Cardiac fibroblast (primary cell): ENCODE measurements around the gene MAP4.

Source experiments
- DNase-seq, 2 donors: peaks; one replicate each; pipeline versions ENCODE4 v3.0.0 to v3.0.0-alpha.2; 2010; ENCODE audit warnings: low read depth in 2 of 2
- H3K4me3 ChIP-seq, 2 donors: replicated peaks in 1 of 2; 1 replicate in 1 of 2; 2 replicates in 1 of 2; pipeline ENCODE4 v1.5.1; 2011; ENCODE audit warnings: low read depth in 2 of 2, low read length in 2 of 2, mild to moderate bottlenecking in 2 of 2, moderate library complexity in 1 of 2
- TF ChIP-seq, protein P1 (sequence below): IDR thresholded peaks from one replicate; pipeline ENCODE4 v1.5.1; 2011; ENCODE audit warnings: low read depth, mild to moderate bottlenecking, low read length, inconsistent platforms

Gene MAP4

DNA sequence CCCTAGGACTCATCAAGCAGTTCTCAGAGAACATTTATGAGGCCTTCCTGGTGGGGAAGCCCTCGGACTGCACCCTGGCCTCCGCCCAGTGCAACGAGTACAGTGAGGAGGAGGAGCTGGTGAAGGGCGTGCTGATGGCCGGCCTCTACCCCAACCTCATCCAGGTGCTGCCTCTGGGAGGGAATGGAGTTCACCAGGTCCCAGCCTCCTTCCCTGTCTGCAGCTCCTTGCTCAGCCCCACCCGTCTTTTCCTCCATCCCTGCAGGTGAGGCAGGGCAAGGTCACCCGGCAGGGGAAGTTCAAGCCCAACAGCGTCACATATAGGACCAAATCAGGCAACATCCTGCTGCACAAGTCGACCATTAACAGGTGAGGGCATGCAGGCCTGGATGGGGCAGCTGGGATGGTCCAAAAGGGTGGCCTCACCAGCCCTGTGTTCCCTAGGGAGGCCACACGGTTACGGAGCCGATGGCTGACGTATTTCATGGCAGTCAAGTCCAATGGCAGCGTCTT lies 167.0 kb downstream of the MAP4 start:
- no peak for DNase-seq
- no peak overlapping the region for H3K4me3 ChIP-seq
- TF ChIP-seq, protein P1, sequence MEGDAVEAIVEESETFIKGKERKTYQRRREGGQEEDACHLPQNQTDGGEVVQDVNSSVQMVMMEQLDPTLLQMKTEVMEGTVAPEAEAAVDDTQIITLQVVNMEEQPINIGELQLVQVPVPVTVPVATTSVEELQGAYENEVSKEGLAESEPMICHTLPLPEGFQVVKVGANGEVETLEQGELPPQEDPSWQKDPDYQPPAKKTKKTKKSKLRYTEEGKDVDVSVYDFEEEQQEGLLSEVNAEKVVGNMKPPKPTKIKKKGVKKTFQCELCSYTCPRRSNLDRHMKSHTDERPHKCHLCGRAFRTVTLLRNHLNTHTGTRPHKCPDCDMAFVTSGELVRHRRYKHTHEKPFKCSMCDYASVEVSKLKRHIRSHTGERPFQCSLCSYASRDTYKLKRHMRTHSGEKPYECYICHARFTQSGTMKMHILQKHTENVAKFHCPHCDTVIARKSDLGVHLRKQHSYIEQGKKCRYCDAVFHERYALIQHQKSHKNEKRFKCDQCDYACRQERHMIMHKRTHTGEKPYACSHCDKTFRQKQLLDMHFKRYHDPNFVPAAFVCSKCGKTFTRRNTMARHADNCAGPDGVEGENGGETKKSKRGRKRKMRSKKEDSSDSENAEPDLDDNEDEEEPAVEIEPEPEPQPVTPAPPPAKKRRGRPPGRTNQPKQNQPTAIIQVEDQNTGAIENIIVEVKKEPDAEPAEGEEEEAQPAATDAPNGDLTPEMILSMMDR = no peak

- H3K4me3 ChIP-seq = no peak overlapping the region
- no peak for DNase-seq
- TF ChIP-seq, protein P1 = no peak
These were observed 167.6 kb downstream of the MAP4 start for GRCh38 chr3:47848599-47849117.

GRCh38 chr3:47847801-47848518 lies 168.3 kb downstream of the MAP4 start:
- TF ChIP-seq, protein P1 = no peak
- no peak for DNase-seq
- H3K4me3 ChIP-seq = no peak overlapping the region

DNA sequence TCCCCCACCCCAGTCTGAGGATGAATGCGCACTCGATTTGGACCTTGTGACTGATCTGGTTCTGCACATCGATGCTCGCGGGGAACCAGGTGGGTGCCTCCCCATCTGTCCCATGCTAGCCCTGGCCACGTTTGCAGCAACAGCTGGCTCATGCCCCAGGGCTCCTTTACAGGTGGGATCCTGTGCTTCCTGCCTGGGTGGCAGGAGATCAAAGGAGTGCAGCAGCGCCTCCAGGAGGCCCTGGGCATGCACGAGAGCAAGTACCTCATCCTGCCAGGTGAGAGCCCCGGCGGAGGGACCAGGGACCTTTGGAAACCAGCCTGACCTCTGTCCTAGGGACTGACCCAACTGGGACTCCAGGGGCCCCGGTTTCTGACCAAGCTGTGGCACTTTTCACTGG lies 169.0 kb downstream of the MAP4 start:
- no peak for DNase-seq
- H3K4me3 ChIP-seq = no peak overlapping the region
- TF ChIP-seq, protein P1 = no peak

DNA sequence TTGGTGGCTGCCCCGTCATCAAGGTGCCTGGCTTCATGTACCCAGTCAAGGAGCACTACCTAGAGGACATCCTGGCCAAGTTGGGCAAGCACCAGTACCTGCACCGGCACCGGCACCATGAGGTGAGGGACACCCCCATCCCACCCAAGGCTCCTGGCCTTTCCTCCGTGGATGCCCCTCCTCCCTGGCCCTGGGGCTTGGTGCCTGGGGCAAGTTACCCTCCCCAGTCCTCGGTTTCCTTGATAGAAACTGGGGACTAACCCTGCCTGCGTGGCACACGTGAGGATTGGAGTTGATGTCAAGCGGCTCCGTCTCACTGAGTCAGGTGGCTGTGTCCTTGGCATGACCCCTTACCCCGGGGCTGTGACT lies 169.4 kb downstream of the MAP4 start:
- TF ChIP-seq, protein P1 = no peak
- no peak overlapping the region for H3K4me3 ChIP-seq
- DNase-seq = no peak

DNA sequence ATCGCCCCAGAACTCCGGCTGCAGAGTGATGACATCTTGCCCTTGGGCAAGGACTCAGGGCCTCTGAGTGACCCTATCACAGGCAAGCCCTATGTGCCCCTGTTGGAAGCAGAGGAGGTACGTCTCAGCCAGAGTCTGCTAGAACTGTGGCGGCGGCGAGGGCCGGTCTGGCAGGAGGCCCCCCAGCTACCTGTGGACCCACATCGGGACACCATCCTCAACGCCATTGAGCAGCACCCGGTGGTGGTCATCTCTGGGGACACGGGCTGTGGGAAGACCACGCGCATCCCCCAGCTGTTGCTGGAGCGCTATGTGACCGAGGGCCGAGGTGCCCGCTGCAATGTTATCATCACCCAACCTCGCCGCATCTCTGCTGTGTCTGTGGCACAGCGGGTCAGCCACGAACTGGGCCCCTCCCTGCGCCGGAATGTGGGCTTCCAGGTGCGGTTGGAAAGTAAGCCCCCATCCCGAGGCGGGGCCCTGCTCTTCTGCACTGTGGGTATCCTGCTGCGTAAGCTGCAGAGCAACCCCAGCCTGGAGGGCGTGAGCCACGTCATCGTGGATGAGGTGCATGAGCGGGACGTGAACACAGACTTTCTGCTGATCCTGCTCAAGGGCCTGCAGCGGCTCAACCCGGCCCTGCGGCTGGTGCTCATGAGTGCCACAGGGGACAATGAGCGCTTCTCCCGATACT lies 169.9 kb downstream of the MAP4 start:
- H3K4me3 ChIP-seq = no peak overlapping the region
- TF ChIP-seq, protein P1 = no peak
- no peak for DNase-seq
